ENCODE data around the gene HOXD1. TPM values are rescaled to one million over a fixed set of nuclear protein-coding genes. Genes with fewer than 3 reads are reported as not detected.

Gene HOXD1
- total and polyA plus RNA-seq, 2 of the 4 experiments (the other 2 are of a cell fraction): not detected

DNA sequence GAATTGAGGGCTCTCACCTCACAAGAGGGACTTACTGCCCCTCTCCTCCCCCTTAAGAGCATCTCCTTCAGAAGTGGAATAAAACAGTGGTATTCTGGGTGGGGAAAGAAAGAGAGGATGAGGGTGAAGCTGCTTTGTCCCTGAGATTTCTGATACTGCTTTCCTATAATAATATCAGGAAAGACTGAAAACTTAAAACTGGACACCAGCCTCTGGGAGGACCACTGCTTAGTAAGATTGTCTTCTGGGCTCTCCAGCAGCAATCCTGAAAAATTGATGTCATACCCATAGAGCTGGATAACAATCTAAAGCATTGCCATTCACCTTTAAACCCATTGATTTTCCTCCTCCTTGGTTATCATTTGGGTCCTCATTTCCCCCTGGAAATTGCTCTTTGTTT lies 41.8 kb upstream of the HOXD1 start:
- no peak for DNase-seq
- H2BK120ac ChIP-seq (ENCODE audit: low read depth, low read length): no peak overlapping the region
- no peak for TF ChIP-seq RFX5 (IDR thresholded peaks at IDR 0.05; ENCODE audit: low read depth, low read length)
- TF ChIP-seq RCOR1 (IDR thresholded peaks at IDR 0.05; ENCODE audit: insufficient replicate concordance, low read length): no peak
- TF ChIP-seq MXI1 (IDR thresholded peaks at IDR 0.05; ENCODE audit: borderline replicate concordance, low read depth, low read length): no peak
- TF ChIP-seq CEBPB (IDR thresholded peaks at IDR 0.05; ENCODE audit: low read depth, low read length): no peak
- TF ChIP-seq ELK1 (IDR thresholded peaks at IDR 0.05; ENCODE audit: borderline replicate concordance, low read depth, low read length): no peak
- no peak for TF ChIP-seq NFE2L2 (IDR thresholded peaks at IDR 0.05; ENCODE audit: low read depth, low read length)
- no peak for TF ChIP-seq RAD21 (IDR thresholded peaks at IDR 0.05; ENCODE audit: low read length)
- no peak for TF ChIP-seq BHLHE40 (IDR thresholded peaks at IDR 0.05; ENCODE audit: low read depth, low read length)
- no peak for TF ChIP-seq CHD1 (IDR thresholded peaks at IDR 0.05; ENCODE audit: low read depth, low read length)
- no peak for TF ChIP-seq MAFK (IDR thresholded peaks at IDR 0.05; ENCODE audit: low read depth, low read length)
- no peak for TF ChIP-seq USF2 (IDR thresholded peaks at IDR 0.05; ENCODE audit: low read depth, low read length)
- TF ChIP-seq POLR2A (IDR thresholded peaks at IDR 0.05; ENCODE audit: low read depth, low read length): no peak
- TF ChIP-seq SMC3 (IDR thresholded peaks at IDR 0.05; ENCODE audit: low read depth, low read length): no peak
- TF ChIP-seq FOS (IDR thresholded peaks at IDR 0.05; ENCODE audit: low read depth, low read length): no peak
- TF ChIP-seq, protein P1, sequence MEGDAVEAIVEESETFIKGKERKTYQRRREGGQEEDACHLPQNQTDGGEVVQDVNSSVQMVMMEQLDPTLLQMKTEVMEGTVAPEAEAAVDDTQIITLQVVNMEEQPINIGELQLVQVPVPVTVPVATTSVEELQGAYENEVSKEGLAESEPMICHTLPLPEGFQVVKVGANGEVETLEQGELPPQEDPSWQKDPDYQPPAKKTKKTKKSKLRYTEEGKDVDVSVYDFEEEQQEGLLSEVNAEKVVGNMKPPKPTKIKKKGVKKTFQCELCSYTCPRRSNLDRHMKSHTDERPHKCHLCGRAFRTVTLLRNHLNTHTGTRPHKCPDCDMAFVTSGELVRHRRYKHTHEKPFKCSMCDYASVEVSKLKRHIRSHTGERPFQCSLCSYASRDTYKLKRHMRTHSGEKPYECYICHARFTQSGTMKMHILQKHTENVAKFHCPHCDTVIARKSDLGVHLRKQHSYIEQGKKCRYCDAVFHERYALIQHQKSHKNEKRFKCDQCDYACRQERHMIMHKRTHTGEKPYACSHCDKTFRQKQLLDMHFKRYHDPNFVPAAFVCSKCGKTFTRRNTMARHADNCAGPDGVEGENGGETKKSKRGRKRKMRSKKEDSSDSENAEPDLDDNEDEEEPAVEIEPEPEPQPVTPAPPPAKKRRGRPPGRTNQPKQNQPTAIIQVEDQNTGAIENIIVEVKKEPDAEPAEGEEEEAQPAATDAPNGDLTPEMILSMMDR (conservative IDR thresholded peaks at IDR 0.05; ENCODE audit: low read depth, low read length): no peak
- TF ChIP-seq MAZ (IDR thresholded peaks at IDR 0.05; ENCODE audit: borderline replicate concordance, low read depth, low read length): no peak

More for the DNA sequence above, 41.8 kb upstream of the HOXD1 start:
- Histone ChIP-seq H3K9me1 (ENCODE audit: insufficient read depth, low read length) (no peaks in the 10 kb centered on the region), H3K14ac (replicated peaks; ENCODE audit: low read depth, low read length) (no peak overlapping the region), H3K27ac (ENCODE audit: insufficient read depth, low read length) (no peak overlapping the region), H3K18ac (ENCODE audit: low read depth, low read length) (no peak overlapping the region), H3K9me3 (ENCODE audit: control insufficient read depth, insufficient read depth, low read length) (peaks cover 8% of the 10 kb centered on the region; the same call in 1 of the 2 replicates), H3K4me1 (ENCODE audit: control insufficient read depth, insufficient read depth, low read length) (no peaks in the 10 kb centered on the region), H3K4me2 (ENCODE audit: low read depth, low read length) (no peak overlapping the region), H3K36me3 (ENCODE audit: control insufficient read depth, insufficient read depth, low read length) (no peaks in the 10 kb centered on the region), H4K91ac (ENCODE audit: insufficient read depth, low read depth, low read length) (no peak overlapping the region), H3K4me3 (ENCODE audit: insufficient read depth, low read depth, low read length) (no peak overlapping the region), H3K23ac (ENCODE audit: low read depth, low read length) (no peak overlapping the region), H4K20me1 (ENCODE audit: insufficient read depth, low read length) (no peaks in the 10 kb centered on the region), H3K9ac (ENCODE audit: low read depth, low read length) (no peak overlapping the region), H2BK5ac (ENCODE audit: low read depth, low read length, poor library complexity, severe bottlenecking) (no peak overlapping the region), H2AFZ (replicated peaks; ENCODE audit: low read length, poor library complexity) (no peak overlapping the region), H2BK20ac (ENCODE audit: low read depth, low read length) (no peak overlapping the region), H2AK9ac (replicated peaks; ENCODE audit: low read depth, low read length, poor library complexity) (no peak overlapping the region), H3K56ac (ENCODE audit: extremely low read depth, insufficient read depth, low read length) (no peak overlapping the region), H3K79me1 (ENCODE audit: low read depth in 1 of 2, low read length in 2 of 2) (no peaks in the 10 kb centered on the region), H2AK5ac (ENCODE audit: low read depth, low read length) (no peak overlapping the region), H3K27me3 (ENCODE audit: control insufficient read depth, insufficient read depth, low read length) (peaks cover 72% of the 10 kb centered on the region), H4K5ac (ENCODE audit: low read depth, low read length) (no peak overlapping the region), H3K4ac (ENCODE audit: low read depth, low read length) (no peak overlapping the region), H4K8ac (ENCODE audit: low read depth in 2 of 2, low read length in 2 of 2) (no peak overlapping the region), H2BK15ac (ENCODE audit: low read depth, low read length) (no peak overlapping the region)
- no peak for ATAC-seq (ENCODE audit: low read depth)
- POLR2A ChIA-PET (ENCODE audit: unreplicated experiment): no interaction called here
- in situ Hi-C loops (cut with MboI; ENCODE audit: low sequenced_read_pairs) (no loop called here), dilution Hi-C loops (cut with HindIII; ENCODE audit: low sequenced_read_pairs, unreplicated experiment) (no loop called here), intact Hi-C loops (cut with micrococcal nuclease) (no loop called here)
- CTCF ChIA-PET: interaction anchor here (1.8 kb wide), 1 partner anchor 308 kb away, joined by 7 read pairs; no protein-coding TSS in a partner anchor
- BruUV-seq (replicated peaks): no TSS peak

Data from IMR-90 (cell line).